Measurements from ENCODE around the gene GIPC1.

DNA sequence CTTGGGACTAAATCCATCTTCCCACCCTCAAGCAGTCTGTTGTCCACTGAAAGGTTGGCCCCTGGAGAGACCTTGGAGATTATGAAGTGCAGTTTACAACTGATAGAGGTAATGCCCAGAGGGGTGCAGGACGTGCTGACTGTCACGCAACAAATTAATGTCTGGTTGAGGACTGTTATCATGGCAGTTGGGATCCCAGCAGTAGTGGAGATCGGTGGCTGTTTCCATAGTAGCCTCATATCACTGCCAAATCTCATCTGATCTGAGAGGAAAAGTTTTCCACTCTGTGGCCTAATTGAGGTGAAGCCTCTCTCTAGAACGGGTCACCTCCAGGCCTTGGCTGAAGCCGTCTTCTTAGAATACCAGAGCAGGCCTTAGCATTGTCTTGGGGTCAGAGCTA is 37.5 kb upstream of the GIPC1 start:
- TF ChIP-seq TSC22D4 (tag; IDR thresholded peaks at IDR 0.05) (no peak), GATA2 (CRISPR knock-in tag; IDR thresholded peaks at IDR 0.05) (no peak), ZNF384 (IDR thresholded peaks at IDR 0.05; ENCODE audit: low read depth, low read length) (no peak)
- TF ChIP-seq, protein P1, sequence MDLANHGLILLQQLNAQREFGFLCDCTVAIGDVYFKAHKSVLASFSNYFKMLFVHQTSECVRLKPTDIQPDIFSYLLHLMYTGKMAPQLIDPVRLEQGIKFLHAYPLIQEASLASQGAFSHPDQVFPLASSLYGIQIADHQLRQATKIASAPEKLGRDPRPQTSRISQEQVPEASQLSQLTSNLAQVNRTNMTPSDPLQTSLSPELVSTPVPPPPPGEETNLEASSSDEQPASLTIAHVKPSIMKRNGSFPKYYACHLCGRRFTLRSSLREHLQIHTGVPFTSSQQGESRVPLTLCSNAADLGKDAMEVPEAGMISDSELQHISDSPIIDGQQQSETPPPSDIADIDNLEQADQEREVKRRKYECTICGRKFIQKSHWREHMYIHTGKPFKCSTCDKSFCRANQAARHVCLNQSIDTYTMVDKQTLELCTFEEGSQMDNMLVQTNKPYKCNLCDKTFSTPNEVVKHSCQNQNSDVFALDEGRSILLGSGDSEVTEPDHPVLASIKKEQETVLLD (IDR thresholded peaks at IDR 0.05) = no peak

All from K562 (cell line).